Neuron (in vitro differentiated cells): Measurements from ENCODE around the gene RNF220.

Experiments used
- H2AFZ ChIP-seq: one replicate; pipeline ENCODE4 v1.6.1; 2013; ENCODE audit warnings: low read depth, mild to moderate bottlenecking, inconsistent platforms, low read length, moderate library complexity
- H3K27me3 ChIP-seq: one replicate; pipeline ENCODE4 v1.6.1; 2013; ENCODE audit warnings: low read length; ENCODE audit not compliant: insufficient read depth
- H3K36me3 ChIP-seq: one replicate; pipeline ENCODE4 v1.6.1; 2013; ENCODE audit warnings: low read length; ENCODE audit not compliant: insufficient read depth
- H3K4me1 ChIP-seq: one replicate; pipeline ENCODE4 v1.6.1; 2013; ENCODE audit warnings: low read length; ENCODE audit not compliant: insufficient read depth
- H3K4me3 ChIP-seq: 2 replicates; pipeline ENCODE4 v1.5.1; 2013; ENCODE audit warnings: mild to moderate bottlenecking, low read length, moderate library complexity
- H3K9me3 ChIP-seq: one replicate; pipeline ENCODE4 v1.6.1; 2013; ENCODE audit warnings: low read length

The RNF220 gene

GRCh38 chr1:44679468-44679867 is 274.4 kb downstream of the RNF220 start:
- no peaks in the 10 kb centered on the region for H3K27me3 ChIP-seq
- H2AFZ ChIP-seq = no peak overlapping the region
- H3K4me1 ChIP-seq = peaks cover 6% of the 10 kb centered on the region
- H3K9me3 ChIP-seq = no peaks in the 10 kb centered on the region
- H3K36me3 ChIP-seq = peaks cover 4% of the 10 kb centered on the region
- no peak overlapping the region for H3K4me3 ChIP-seq

GRCh38 chr1:44681905-44682882 is 277.1 kb downstream of the RNF220 start:
- Histone ChIP-seq H3K4me1 (no peaks in the 10 kb centered on the region), H3K4me3 (no peak overlapping the region), H3K9me3 (no peaks in the 10 kb centered on the region), H3K36me3 (peaks cover 4% of the 10 kb centered on the region), H2AFZ (no peak overlapping the region), H3K27me3 (no peaks in the 10 kb centered on the region)

- H3K27me3 ChIP-seq = no peaks in the 10 kb centered on the region
- no peaks in the 10 kb centered on the region for H3K9me3 ChIP-seq
- H2AFZ ChIP-seq = no peak overlapping the region
- no peak overlapping the region for H3K4me3 ChIP-seq
- no peaks in the 10 kb centered on the region for H3K4me1 ChIP-seq
- peaks cover 4% of the 10 kb centered on the region for H3K36me3 ChIP-seq
These were observed 277.8 kb downstream of the RNF220 start for GRCh38 chr1:44682883-44683265.

DNA sequence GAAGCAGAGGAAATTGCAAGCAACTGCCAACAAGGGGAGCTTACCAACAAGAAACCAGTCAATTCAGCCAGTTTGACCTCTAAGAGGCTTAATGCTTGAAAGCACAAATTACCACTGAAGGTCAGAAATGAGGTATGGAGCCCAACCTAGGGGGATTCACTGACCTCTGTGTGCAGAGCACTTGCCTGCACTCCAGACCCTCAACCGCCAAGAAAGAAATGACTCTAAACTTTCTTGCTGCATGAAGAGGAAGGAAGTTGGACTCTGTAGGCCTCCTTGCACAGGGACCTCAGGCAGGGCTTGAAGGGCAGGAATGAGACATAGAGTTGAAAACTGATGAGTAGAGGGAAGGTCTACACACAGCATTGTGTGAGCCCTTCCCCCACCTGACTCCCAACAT is 279.5 kb downstream of the RNF220 start:
- H3K27me3 ChIP-seq = no peaks in the 10 kb centered on the region
- H3K9me3 ChIP-seq = no peaks in the 10 kb centered on the region
- H3K4me3 ChIP-seq = no peak overlapping the region
- H3K36me3 ChIP-seq = peaks cover 3% of the 10 kb centered on the region
- H3K4me1 ChIP-seq = no peaks in the 10 kb centered on the region
- H2AFZ ChIP-seq = no peak overlapping the region

DNA sequence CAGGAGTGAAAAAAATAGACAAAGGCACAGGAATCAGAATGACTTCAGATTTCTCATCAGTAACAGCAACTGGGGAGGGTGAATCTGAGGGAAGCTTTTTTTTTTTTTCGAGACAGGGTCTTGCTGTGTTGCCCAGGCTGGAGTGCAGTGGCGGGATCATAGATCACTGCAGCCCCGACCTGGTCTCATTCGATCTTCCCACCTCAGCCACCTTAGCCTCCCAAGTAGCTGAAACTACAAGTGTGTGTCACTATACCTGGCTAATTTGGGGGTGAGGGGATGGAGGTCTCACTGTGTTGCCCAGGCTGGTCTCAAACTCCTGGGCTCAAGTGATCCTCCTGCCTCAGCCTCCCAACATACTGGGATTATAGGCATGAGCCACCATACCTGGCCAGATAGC is 280.2 kb downstream of the RNF220 start:
- Histone ChIP-seq H3K36me3 (no peaks in the 10 kb centered on the region), H3K27me3 (no peaks in the 10 kb centered on the region), H3K4me3 (no peak overlapping the region), H2AFZ (no peak overlapping the region), H3K9me3 (no peaks in the 10 kb centered on the region), H3K4me1 (no peaks in the 10 kb centered on the region)

- Histone ChIP-seq H3K27me3 (no peaks in the 10 kb centered on the region), H3K9me3 (no peaks in the 10 kb centered on the region), H3K4me1 (no peaks in the 10 kb centered on the region), H2AFZ (no peak overlapping the region), H3K36me3 (no peaks in the 10 kb centered on the region), H3K4me3 (no peak overlapping the region)
These were observed 280.8 kb downstream of the RNF220 start for GRCh38 chr1:44685881-44686280.

GRCh38 chr1:44688760-44689446 is 283.8 kb downstream of the RNF220 start:
- H3K27me3 ChIP-seq = no peaks in the 10 kb centered on the region
- H3K36me3 ChIP-seq = no peaks in the 10 kb centered on the region
- no peak overlapping the region for H2AFZ ChIP-seq
- H3K9me3 ChIP-seq = no peaks in the 10 kb centered on the region
- no peak overlapping the region for H3K4me3 ChIP-seq
- no peaks in the 10 kb centered on the region for H3K4me1 ChIP-seq

DNA sequence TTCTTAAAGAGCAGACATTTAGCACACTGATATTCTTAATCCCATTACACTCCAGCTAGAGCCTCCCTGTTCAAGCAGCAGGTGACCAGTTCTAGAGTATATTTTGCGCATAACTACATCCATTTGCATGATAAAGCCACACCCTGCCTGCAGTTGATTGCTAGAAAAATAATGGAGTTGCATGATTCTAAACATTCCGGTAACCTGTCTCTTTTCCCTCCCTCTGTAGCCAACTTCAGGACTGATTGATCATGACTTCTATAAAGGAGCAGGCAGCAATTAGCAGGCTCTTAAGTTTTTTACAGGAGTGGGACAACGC is 284.4 kb downstream of the RNF220 start:
- no peak overlapping the region for H3K4me3 ChIP-seq
- no peak overlapping the region for H2AFZ ChIP-seq
- no peaks in the 10 kb centered on the region for H3K36me3 ChIP-seq
- H3K9me3 ChIP-seq = no peaks in the 10 kb centered on the region
- H3K27me3 ChIP-seq = no peaks in the 10 kb centered on the region
- H3K4me1 ChIP-seq = no peaks in the 10 kb centered on the region

DNA sequence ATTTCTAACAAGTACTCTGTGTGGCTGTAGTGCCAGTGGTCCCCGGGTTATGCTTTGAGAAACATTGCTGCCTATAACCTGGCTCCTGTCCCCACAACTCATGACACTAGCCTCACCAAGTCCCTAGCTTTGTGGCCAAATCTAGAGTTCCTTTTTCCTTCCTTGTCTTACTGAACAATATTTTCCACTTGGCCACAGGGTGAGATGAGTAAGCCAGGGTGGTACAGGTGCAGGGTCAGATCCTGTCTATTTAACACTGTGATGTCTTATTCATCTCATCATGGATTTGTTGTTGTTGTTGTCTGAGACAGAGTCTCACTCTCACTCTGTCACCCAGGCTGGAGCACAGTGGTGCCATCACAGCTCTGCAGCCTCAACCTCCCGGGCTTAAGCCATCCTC is 288.1 kb downstream of the RNF220 start:
- no peaks in the 10 kb centered on the region for H3K27me3 ChIP-seq
- H3K4me3 ChIP-seq = no peak overlapping the region
- no peaks in the 10 kb centered on the region for H3K9me3 ChIP-seq
- H3K4me1 ChIP-seq = no peaks in the 10 kb centered on the region
- no peak overlapping the region for H2AFZ ChIP-seq
- H3K36me3 ChIP-seq = no peaks in the 10 kb centered on the region

DNA sequence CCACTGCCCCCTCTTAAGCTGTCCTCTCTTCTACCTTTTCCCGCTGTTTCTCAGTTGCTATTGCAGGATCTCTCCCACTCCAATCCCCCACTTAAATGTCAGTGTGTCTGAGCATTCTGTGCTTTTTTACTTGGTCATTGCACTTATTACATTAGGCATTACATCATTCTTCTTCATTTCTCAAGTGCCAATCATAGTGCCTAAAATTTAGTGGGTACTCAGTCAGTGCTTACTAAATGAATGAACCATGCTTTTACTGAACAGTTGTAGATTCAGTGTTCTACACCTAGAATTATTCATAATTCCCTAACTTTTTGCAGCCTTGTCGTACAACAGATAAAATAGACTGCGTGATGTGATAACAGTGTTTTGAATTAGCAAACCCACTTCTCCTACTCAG is 288.8 kb downstream of the RNF220 start:
- Histone ChIP-seq H3K27me3 (no peaks in the 10 kb centered on the region), H3K4me1 (no peaks in the 10 kb centered on the region), H3K9me3 (no peaks in the 10 kb centered on the region), H2AFZ (no peak overlapping the region), H3K4me3 (no peak overlapping the region), H3K36me3 (no peaks in the 10 kb centered on the region)

- Histone ChIP-seq H3K4me3 (no peak overlapping the region), H3K36me3 (no peaks in the 10 kb centered on the region), H2AFZ (no peak overlapping the region), H3K4me1 (no peaks in the 10 kb centered on the region), H3K9me3 (no peaks in the 10 kb centered on the region), H3K27me3 (no peaks in the 10 kb centered on the region)
These were observed 289.9 kb downstream of the RNF220 start for GRCh38 chr1:44694863-44695478.

DNA sequence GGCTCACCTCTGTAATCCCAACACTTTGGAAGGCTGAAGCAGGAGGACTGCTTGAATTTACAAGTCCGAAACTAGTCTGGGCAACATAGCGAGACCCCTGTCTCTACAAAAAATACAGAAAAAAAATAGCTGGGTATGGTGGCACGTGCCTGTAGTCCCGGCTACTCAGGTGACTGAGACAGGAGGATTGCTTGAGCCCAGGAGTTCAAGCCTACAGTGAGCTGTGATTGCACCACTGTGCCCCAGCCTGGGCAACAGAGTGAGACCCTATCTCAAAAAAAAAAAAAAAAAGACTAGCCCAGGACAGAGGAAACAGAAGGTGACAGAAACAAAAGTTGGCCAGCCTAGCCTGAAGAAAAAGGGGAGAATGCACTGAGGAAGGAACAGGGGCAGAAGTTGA is 290.6 kb downstream of the RNF220 start:
- Histone ChIP-seq H3K4me1 (no peaks in the 10 kb centered on the region), H3K4me3 (no peak overlapping the region), H3K36me3 (no peaks in the 10 kb centered on the region), H2AFZ (no peak overlapping the region), H3K27me3 (no peaks in the 10 kb centered on the region), H3K9me3 (no peaks in the 10 kb centered on the region)

GRCh38 chr1:44696101-44696500 is 291.0 kb downstream of the RNF220 start:
- no peaks in the 10 kb centered on the region for H3K27me3 ChIP-seq
- no peaks in the 10 kb centered on the region for H3K4me1 ChIP-seq
- H3K4me3 ChIP-seq = no peak overlapping the region
- H3K36me3 ChIP-seq = no peaks in the 10 kb centered on the region
- no peak overlapping the region for H2AFZ ChIP-seq
- no peaks in the 10 kb centered on the region for H3K9me3 ChIP-seq
